GM12872 (cell line): ENCODE measurements around the gene RNF141.

ENCODE experiments used
- CTCF ChIP-seq: IDR thresholded peaks from 3 replicates; pipeline ENCODE4 v1.5.1; 2011; ENCODE audit warnings: low read depth, mild to moderate bottlenecking, low read length, moderate library complexity; ENCODE audit not compliant: insufficient read depth

RNF141 gene

GRCh38 chr11:10580623-10581022 lies 39.6 kb upstream of the RNF141 start:
- no peak for TF ChIP-seq CTCF

- no peak for TF ChIP-seq CTCF
Measured at GRCh38 chr11:10579700-10580099, 38.7 kb upstream of the RNF141 start.

GRCh38 chr11:10576035-10576398 lies 35.0 kb upstream of the RNF141 start:
- TF ChIP-seq CTCF, result no peak

GRCh38 chr11:10575346-10576034 lies 34.5 kb upstream of the RNF141 start:
- TF ChIP-seq CTCF, result no peak

- TF ChIP-seq CTCF, result no peak
Measured at GRCh38 chr11:10573556-10573955, 32.6 kb upstream of the RNF141 start.

GRCh38 chr11:10573028-10573427 lies 32.0 kb upstream of the RNF141 start:
- TF ChIP-seq CTCF, result no peak

DNA sequence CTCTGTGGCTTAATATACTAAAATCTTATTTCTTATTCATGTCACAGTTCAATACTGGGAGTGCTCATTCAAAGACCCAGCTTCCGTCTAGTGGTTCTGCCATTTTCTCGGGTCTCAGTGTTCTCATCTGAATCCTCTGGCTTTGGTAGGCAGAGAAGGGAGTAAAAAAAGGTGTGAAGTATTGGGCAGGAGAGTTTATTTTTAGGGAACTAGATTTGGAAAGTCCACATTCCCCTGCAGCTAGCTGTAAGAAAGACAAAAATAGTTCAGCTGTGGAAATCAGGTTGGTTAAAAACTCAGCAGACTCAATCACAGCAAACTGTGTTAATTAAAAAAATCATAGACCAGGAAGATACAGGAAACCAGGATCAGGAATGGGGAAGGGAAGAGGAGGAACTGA lies 31.5 kb upstream of the RNF141 start:
- TF ChIP-seq CTCF, result no peak
